Activated CD4-positive, alpha-beta T cell treated with anti-CD3 and anti-CD28 coated beads for 4 hours (primary cell): ENCODE results near the gene ISX.
"Not testable (repeated sequence)": the region's sequence is repeated elsewhere in the genome, so short reads cannot be mapped to it uniquely, and the experiment has no call there.

Experiments used
- DNase-seq, 2 donors: peaks; one replicate each; pipeline ENCODE4 v3.0.0-alpha.2; 2020

Gene ISX

DNA sequence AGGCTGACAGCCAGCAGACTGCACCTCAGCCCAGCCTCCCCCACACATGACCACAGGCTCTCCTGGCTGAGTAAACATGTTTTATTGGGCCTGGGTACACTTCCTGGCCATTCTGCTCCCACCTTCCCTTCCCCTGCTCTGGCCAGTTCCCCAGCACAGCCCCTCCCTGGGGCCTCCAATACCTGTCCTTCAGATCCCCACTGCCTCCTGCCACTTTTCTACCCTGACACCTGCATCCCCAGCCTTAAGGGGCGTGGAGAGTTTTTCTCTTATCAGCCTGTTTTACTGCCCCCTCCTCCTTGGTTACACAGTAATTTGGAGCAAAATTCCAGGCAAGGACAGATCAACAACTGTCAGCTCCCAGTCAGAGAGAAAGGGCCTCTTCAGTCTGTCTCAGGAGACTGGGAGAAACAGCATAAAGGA lies at the start of gene ISX:
Gene ISX, plus strand, starts transcription at position 363 of the 423 bp plus-strand sequence. CDS start 930 bp downstream, outside the sequence.
- DNase-seq = no peak

GRCh38 chr22:35016909-35017308 lies 49.0 kb upstream of the ISX start:
- no peak for DNase-seq

DNA sequence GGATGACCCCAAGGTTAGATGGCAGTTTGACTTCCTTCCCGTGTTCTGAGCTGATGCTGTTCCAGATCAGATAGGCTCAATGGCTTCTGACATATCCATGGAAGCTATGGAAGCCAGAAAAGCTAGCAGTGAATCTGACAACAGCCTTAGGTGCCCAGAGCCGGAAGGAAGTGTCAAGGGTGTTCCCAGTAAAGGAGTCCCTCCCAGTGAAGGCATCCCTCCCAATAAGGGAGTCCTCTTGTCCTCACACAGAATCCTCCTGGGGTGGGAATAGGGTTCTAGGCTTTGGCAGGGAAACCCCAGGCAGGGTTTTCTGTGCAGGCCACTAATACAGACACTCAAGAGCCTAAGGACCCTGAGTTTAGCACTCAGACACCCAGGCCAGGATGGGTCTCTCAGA lies 47.0 kb upstream of the ISX start:
- no peak for DNase-seq

- no peak for DNase-seq
These were observed 45.4 kb upstream of the ISX start for GRCh38 chr22:35020517-35020916.

GRCh38 chr22:35021161-35021560 lies 44.8 kb upstream of the ISX start:
- DNase-seq = no peak

DNA sequence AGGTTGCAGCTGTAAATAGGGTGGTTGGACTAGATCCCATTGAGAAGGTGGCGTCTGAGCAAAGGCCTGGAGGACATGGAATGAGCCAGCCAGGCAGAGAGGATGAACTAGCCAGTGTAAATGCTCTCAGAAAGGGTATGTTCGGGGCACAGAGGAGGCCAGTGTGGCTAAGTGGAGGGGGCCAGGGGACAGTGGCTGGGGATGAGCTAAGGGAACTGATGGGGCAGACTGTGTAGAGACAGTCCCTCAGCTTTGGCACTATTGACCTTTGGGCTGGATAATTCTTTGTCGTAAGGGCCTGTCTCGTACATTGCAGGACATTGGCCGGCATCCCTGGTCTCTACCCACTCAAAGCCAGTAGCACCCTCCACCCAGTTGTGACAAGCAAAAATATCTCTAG lies 43.7 kb upstream of the ISX start:
- no peak for DNase-seq

DNA sequence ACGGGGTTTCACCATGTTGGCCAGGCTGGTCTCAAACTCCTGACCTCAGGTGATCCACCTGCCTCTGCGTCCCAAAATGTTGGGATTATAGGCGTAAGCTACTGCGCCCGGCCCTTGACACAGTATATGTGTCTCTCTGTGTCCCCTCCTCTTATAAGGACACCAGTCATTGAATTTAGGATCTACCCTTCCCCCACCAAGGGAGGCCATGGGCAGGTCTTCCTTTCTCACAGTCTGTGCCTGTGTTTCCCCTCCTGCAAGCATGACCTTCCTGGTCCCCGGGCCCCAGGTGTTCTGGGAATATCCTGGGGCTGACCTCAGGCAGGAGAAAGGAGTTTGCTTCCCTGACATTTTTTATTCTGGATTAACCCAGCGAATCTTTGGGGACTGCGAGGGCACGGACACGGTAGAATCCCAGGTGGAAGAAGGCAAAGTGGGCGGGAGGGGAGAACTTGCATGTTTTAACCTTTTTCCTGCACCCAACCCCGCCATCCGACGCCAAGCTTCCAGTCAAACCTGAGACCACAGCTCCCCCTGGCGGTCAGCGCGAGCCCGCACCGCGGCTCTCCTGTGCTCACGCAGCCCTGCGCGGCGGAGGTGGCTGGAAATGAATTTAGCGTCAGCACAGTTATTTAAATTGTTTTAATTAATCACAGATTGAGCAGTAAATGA lies 42.1 kb upstream of the ISX start:
- DNase-seq = peak; percentile 11 to 51

GRCh38 chr22:35024364-35024692 lies 41.6 kb upstream of the ISX start:
- DNase-seq = no peak

DNA sequence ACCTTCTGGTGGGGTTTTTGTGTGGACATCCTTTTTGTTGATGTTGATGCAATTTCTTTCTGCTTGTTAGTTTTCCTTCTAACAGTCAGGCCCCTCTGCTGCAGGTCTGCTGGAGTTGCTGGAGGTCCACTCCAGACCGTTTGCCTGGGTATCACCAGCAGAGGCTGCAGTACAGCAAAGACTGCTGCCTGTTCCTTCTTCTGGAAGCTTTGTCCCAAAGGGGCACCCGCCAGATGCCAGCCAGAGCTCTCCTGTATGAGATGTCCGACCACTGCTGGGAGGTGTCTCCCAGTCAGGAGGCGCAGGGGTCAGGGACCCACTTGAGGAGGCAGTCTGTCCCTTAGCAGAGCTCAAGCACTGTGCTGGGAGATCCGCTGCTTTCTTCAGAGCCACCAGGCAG lies 35.8 kb upstream of the ISX start:
- DNase-seq = not testable (repeated sequence)

GRCh38 chr22:35032571-35032970 lies 33.4 kb upstream of the ISX start:
- DNase-seq = no peak

DNA sequence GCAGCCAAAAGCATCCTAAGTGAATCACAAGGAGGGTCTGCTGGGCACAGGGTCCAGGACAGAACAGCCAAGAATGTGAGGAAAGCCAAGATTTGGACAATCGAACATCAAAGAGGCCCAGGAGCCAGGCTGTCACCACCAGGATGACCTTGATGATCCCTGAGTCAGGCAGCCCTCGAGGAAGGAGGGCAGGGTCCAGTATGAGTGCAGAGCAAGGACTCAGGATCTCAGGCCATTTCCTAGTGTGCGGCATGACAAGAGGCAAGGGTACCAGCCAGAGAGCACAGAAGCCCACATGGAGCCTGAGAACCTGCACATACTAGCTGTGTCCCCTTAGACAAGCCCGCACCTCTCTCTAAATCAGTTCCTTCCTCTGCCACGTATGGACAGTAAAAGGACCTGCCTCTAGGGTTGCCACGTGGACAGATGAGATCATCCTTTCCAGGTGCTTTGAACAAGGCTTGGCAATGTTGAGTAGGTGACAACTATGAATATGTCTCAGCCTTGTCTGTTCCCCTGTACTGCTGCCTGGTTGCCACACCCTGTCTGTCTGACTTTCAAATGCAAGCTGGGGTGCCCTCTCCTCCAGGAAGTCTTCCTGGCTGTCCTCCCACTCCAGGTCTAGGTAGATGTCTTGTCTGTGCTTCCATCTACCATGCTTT lies 32.2 kb upstream of the ISX start:
- DNase-seq = no peak

DNA sequence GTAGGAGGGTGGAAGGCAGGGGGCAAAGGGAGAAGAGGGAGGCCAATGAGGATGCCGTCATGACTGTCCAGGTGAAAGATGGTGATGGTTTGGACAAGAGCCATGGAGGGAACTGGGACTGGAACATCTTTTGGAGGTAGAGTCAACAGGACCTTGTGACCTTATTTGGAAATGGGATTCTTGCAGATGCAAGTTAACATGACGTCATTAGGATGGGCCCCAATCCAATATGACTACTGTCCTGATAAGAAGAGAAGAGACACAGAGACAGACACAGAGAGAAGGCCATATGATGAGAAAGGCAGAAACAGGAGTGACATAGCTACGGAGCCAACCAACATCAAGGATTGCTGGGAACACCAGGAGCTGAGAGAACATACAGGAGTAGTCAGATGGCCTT lies 31.0 kb upstream of the ISX start:
- no peak for DNase-seq

GRCh38 chr22:35037089-35037488 lies 28.9 kb upstream of the ISX start:
- DNase-seq = no peak

DNA sequence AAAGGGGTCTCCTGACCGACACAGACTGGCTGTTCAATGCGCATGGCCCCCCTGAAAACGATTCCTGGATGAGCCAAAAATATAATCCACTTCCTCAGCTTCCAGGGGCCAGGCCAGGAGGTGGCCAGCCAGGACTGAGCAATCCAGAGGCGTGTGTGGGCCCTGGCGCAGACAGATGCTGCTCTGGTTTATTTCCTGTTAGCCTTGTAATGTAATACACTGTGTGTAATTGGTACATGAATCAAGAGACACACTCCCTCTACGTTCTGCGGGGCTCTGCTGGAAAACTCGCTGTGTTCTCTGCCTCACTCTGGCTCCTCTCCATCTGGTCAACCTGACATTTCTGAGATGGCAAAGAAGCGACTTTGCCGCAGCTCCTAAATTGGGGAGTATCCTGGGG lies 26.3 kb upstream of the ISX start:
- DNase-seq = no peak

DNA sequence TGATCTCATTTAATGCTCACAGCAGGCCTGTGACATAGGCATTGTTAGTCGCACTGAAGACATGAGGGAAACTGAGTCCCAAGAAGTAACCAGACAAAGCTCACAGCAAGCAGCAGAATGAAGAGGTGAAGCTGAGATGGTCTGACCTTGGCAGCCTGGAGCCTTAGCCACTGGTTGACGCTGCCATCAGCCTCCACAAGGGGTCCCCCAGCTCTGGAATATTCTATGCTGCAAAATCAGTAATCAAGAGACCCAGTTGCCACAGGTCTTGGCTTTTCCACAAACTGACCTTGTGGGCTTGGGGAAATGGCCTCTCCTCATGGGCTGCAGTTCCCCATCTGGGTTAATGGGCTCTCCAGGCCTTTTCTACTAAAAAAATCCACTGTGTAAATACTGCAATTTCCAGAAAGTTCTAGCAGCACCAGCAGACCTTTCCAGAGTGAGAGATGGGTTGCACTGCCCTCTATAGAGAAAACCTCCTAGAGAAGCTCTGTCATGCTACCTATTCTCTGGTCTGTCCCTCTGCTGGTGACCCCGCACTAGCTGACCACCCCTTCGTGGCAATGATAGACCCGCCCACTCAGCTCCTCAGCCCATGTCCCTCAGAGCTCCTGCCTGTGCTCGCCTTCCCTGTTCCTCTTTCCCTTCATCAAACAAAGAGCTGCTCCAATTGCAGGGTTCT lies 22.6 kb upstream of the ISX start:
- DNase-seq = no peak

GRCh38 chr22:35043934-35044319 lies 22.0 kb upstream of the ISX start:
- DNase-seq = no peak

GRCh38 chr22:35044607-35045390 lies 21.2 kb upstream of the ISX start:
- DNase-seq = no peak

DNA sequence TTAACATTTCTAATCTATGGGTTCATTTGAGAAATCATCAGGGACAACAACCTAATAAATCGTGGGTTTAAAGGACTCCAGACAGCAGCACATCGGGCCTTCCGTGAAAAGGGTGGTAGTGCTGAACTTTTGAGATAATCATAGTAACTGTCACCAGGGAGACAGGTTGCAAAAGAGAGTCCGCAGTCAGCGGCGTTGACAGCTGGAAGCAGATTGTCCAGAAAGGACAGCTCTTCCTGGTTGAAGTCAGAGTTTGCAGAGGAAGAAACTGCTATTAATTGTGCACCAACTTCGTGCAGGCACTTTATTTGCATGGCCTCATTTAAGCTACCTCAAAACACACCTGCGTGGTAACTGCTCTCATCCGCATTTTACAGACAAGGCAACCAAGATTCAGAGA lies 20.5 kb upstream of the ISX start:
- no peak for DNase-seq

DNA sequence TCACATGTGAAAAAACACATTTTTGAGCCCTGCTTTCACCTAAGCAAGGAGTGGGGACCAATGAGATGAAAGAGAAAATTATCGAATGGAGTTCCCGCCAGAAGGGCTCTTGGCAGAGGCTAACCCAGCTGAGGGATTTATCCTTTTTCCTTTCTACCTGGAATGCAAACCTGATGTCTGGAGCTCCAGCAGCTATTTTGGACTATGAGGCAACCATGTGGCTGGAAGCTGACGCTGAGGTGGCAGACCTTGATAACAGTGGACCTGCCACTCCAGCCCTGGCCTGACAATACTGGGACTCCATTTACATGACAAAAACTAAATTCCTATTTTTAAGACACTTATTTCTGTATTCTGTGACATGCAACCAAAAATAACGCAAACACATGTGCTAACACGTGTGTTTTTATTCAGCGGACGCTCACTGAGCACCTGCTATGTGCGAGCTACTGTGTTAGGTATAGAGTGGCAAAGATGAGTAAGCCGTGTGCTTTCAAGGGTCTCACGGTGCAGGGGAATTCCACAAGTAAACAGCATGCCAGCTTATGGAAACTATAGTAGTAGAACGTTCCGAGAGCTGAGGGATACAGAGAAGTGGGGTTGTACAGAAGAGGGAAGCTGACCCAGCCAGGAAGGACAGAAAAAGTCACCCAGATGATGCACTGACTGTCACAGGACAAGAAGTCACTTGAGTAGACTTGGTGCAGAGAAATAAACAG lies 19.1 kb upstream of the ISX start:
- DNase-seq = no peak

GRCh38 chr22:35050038-35050437 lies 15.9 kb upstream of the ISX start:
- DNase-seq = not testable (repeated sequence)

GRCh38 chr22:35051013-35051535 lies 14.9 kb upstream of the ISX start:
- no peak for DNase-seq

DNA sequence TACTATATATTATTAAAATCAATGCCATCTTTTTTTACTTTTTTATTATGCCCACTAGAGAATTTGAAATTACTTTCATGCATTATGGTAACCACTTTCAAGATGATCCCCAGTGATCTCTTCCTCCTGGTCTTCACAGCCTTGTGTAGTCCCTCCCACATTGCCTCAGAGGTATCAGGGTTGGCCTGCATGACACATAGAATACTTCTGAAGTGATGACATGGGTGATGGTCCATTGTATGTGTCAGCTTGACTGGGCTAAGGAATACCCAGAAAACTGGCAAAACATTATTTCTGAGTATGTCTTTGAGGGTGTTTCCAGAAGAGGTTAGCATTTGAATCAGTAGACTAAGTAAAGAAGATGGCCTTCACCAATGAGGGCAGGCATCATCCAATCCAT lies 14.2 kb upstream of the ISX start:
- no peak for DNase-seq
